VCaP (cell line): ENCODE results near the gene MTERF2.
"Not testable (repeated sequence)": the region's sequence is repeated elsewhere in the genome, so short reads cannot be mapped to it uniquely, and the experiment has no call there.

ENCODE experiments used
- H3K27ac ChIP-seq: fragments of 450-650 bp; 2 replicates; pipeline ENCODE4 v1.5.1; 2017
- CTCF ChIP-seq: fragments of 450-650 bp; conservative IDR thresholded peaks from 2 replicates; pipeline ENCODE4 v1.5.1; 2017; ENCODE audit warnings: mild to moderate bottlenecking, moderate library complexity

MTERF2 gene

DNA sequence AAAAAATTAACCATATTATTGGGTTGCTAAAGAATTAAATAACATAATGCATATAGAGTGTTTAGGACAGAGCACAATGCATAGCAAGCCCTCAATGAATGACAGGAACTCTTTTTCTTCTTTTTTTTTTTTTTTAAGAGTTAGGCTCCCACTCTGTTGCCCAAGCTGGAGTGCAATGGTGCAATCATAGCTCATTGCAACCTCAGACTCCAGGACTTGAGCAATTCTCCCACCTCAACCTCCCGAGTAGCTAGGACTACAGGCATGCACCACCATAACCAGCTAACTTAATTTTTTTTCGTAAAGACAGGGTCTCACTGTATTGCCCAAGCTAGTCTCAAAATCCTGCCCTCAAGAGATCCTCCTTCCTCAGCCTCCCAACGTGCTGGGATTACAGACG, 20.5 kb upstream of the MTERF2 start:
- H3K27ac ChIP-seq = no peak overlapping the region
- no peak for TF ChIP-seq CTCF

DNA sequence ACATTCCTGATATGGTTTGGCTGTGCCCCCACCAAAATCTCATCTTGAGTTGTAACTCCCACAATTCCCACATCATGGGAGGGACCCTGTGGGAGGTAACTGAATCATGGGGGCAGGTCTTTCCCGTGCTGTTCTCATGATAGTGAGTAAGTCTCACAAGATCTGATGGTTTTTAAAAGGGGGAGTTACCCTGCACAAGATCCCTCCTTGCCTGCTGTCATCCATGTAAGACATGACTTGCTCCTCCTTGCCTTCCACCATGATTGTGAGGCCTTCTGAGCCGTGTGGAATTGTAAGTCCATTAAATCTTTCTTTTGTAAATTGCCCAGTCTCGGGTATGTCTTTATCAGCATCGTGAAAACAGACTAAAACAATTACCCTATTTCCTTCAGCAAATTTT, 15.7 kb upstream of the MTERF2 start:
- not testable (repeated sequence) for H3K27ac ChIP-seq

- no peak for TF ChIP-seq CTCF
- no peak overlapping the region for H3K27ac ChIP-seq
Observed at GRCh38 chr12:106999446-106999845, 12.5 kb upstream of the MTERF2 start.

- TF ChIP-seq CTCF = no peak
- no peak overlapping the region for H3K27ac ChIP-seq
Observed at GRCh38 chr12:106997916-106998315, 11.0 kb upstream of the MTERF2 start.

- not testable (repeated sequence) for H3K27ac ChIP-seq
Observed at GRCh38 chr12:106996102-106996501, 9.2 kb upstream of the MTERF2 start.

DNA sequence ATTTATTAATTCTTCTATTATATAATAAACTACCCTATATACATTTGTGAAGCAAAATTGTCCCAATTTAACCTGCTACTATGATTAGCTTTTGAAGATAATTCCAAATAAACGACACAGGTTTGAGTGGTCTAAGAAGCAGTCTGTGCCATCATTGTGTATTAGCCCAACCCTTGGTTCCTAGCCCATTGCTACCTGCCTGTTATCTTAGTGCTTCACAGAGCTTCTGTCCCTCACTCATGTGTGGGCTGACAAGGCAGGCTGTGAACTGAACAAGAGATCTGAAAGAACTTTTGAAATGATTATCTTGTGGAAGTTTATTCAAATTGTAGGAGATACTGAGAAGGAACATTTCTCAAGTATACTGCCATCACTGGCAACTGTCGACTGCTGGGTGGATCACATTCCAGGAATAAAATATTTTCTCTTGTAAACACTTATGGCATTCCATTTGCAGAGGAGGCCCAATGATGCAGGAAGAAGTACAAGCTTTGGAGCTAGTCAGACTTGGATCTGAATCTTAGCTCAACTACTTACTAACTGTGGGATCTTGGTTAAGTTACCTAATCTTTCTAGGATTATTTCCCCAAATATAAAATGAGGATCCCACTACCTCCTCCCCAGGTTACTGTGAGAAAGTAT, 7.8 kb upstream of the MTERF2 start:
- no peak for TF ChIP-seq CTCF
- H3K27ac ChIP-seq = no peak overlapping the region

DNA sequence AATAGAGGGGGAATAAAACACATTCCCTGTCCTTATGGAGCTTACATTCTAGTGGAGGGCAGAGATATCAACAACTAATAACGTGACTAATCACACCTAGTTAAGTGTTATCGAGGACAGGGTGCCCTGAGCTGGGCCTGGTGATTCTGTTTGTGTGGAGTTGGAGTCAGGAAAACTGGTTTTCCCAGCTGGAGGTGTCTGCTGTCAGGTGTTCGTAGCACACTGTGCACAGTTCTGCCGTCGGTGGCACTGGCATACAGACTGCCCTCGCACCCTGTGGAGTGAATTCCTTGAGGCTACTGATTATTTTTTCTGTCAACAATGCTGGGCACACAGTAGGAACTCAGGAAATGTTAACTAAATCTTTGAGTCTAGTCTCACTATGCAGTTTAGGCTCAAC, 900 bp upstream of the MTERF2 start:
- TF ChIP-seq CTCF = no peak
- H3K27ac ChIP-seq = peak overlapping the region; percentile 84

GRCh38 chr12:106986135-106986534, 811 bp downstream of the MTERF2 start:
- H3K27ac ChIP-seq = peak overlapping the region; percentile 84

More at GRCh38 chr12:106986135-106986534, 811 bp downstream of the MTERF2 start:
- no peak for TF ChIP-seq CTCF
